ENCODE measurements around the gene BNIPL. TPM values are rescaled to one million over a fixed set of nuclear protein-coding genes. Genes with fewer than 3 reads are reported as not detected.
A peak's percentile ranks its signal among the peaks of the same experiment; 100 is the strongest.

The BNIPL gene
- total RNA-seq, 2 experiments from 2014 or later = 0.54 to 1.4 TPM

DNA sequence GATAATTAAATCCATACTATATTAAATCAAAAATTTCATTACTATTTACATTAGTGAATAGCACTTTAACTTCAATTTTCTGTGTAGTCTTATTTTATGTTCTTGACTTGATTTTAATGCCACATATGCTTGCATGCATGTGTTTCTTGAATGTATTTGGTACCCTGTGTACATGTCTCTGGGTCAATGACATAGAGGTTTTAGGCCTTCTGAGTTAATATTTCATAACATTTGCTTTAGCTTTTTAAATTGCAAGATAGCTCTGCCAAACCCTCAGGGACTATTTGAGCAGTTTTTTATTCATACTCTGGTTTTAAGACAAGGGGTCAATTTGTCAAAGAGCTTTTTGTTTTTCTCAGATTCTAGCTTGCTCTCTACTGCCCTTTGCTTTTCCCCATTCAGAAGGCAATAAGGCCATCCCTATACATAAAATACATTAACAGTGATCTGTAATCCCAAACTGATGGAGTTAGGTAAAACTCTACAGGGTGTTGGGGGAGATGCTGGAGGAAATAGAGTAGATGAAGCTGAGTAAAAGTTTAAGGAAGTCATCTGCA lies 28.8 kb downstream of the BNIPL start:
- no peak for ATAC-seq
- Mint-ChIP-seq H3K27me3 (no peaks in the 10 kb centered on the region), H3K27ac (no peak overlapping the region), H3K36me3 (ENCODE audit: low read depth) (peaks cover 6% of the 10 kb centered on the region), H3K4me1 (ENCODE audit: low read depth) (peaks cover 32% of the 10 kb centered on the region), H3K4me3 (no peak overlapping the region), H3K9me3 (no peaks in the 10 kb centered on the region)
- CTCF ChIA-PET = interaction anchor here (0.8 to 2.5 kb wide), 4 partner anchors 14 to 91 kb away, joined by 3 to 6 read pairs (median 4); partner anchors contain the start of gene TNFAIP8L2
- POLR2A ChIA-PET = interaction anchor here (0.7 to 1.2 kb wide), 2 partner anchors 15 to 93 kb away, joined by 3 to 4 read pairs; no protein-coding TSS in a partner anchor
- TF ChIP-seq, protein P1, sequence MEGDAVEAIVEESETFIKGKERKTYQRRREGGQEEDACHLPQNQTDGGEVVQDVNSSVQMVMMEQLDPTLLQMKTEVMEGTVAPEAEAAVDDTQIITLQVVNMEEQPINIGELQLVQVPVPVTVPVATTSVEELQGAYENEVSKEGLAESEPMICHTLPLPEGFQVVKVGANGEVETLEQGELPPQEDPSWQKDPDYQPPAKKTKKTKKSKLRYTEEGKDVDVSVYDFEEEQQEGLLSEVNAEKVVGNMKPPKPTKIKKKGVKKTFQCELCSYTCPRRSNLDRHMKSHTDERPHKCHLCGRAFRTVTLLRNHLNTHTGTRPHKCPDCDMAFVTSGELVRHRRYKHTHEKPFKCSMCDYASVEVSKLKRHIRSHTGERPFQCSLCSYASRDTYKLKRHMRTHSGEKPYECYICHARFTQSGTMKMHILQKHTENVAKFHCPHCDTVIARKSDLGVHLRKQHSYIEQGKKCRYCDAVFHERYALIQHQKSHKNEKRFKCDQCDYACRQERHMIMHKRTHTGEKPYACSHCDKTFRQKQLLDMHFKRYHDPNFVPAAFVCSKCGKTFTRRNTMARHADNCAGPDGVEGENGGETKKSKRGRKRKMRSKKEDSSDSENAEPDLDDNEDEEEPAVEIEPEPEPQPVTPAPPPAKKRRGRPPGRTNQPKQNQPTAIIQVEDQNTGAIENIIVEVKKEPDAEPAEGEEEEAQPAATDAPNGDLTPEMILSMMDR (IDR thresholded peaks at IDR 0.05) = no peak
- intact Hi-C loops (cut with micrococcal nuclease) = no loop called here
- DNase-seq = no peak

DNA sequence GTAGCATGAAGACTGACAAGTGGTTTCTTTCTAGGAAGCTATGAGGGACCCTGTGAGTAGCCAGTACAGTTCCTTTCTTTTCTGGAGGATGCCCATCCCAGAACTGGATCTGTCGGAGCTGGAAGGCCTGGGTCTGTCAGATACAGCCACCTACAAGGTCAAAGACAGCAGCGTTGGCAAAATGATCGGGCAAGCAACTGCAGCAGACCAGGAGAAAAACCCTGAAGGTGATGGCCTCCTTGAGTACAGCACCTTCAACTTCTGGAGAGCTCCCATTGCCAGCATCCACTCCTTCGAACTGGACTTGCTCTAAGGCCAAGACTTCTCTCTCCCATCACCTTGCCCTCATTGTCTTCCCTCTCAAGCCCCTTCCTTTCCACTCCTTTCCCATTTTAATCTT lies 30.8 kb downstream of the BNIPL start:
- ATAC-seq = no peak
- ChIA-PET CTCF (interaction anchor here (1.2 to 1.7 kb wide), 3 partner anchors 9 to 89 kb away, joined by 3 to 6 read pairs (median 4); partner anchors contain the start of gene TNFAIP8L2), POLR2A (interaction anchor here (0.9 to 1.5 kb wide), 4 partner anchors 8 to 121 kb away, joined by 3 to 7 read pairs (median 4); partner anchors contain the start of genes C1orf56, CDC42SE1 and MLLT11)
- no peak overlapping the region for H3K27ac Mint-ChIP-seq
- H3K4me3 Mint-ChIP-seq = no peak overlapping the region
- no peak for DNase-seq
- peaks cover 9% of the 10 kb centered on the region for H3K36me3 Mint-ChIP-seq (ENCODE audit: low read depth)
- intact Hi-C loops (cut with micrococcal nuclease) = no loop called here
- no peaks in the 10 kb centered on the region for H3K9me3 Mint-ChIP-seq
- TF ChIP-seq, protein P1 (IDR thresholded peaks at IDR 0.05) = no peak
- no peaks in the 10 kb centered on the region for H3K27me3 Mint-ChIP-seq
- peaks cover 21% of the 10 kb centered on the region for H3K4me1 Mint-ChIP-seq (ENCODE audit: low read depth)

DNA sequence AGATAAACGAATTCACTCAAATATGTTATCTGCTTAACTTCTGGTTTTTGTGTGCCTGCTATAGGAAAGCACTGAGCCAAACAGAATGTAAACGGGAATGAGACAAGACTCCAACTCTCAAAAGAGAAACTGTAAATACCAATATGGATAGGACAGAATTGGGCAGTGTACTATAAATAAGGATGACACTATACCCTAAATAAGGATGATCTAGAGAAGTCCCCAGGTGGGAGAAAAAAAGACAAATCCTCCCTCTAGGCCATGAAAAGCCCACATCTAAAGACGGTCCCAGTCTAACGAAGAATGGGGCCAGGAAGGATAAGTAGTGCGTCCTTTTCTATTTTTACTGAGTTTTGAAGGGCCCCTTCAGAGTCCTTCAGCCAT lies 32.7 kb downstream of the BNIPL start:
- DNase-seq (no peak), ATAC-seq (no peak)
- H3K9me3 Mint-ChIP-seq = no peaks in the 10 kb centered on the region
- ChIA-PET POLR2A (no interaction called here), CTCF (interaction anchor here (1.3 to 4.3 kb wide), 2 partner anchors 11 to 70 kb away, joined by 3 to 40 read pairs; partner anchors contain the start of genes CDC42SE1 and MLLT11)
- peak overlapping the region; percentile 99 for H3K4me3 Mint-ChIP-seq
- H3K4me1 Mint-ChIP-seq (ENCODE audit: low read depth) = peaks cover 17% of the 10 kb centered on the region
- H3K36me3 Mint-ChIP-seq (ENCODE audit: low read depth) = peaks cover 13% of the 10 kb centered on the region
- H3K27ac Mint-ChIP-seq = peak overlapping the region; percentile 100
- TF ChIP-seq, protein P1 (IDR thresholded peaks at IDR 0.05) = no peak
- no peaks in the 10 kb centered on the region for H3K27me3 Mint-ChIP-seq
- intact Hi-C loops (cut with micrococcal nuclease) = no loop called here

DNA sequence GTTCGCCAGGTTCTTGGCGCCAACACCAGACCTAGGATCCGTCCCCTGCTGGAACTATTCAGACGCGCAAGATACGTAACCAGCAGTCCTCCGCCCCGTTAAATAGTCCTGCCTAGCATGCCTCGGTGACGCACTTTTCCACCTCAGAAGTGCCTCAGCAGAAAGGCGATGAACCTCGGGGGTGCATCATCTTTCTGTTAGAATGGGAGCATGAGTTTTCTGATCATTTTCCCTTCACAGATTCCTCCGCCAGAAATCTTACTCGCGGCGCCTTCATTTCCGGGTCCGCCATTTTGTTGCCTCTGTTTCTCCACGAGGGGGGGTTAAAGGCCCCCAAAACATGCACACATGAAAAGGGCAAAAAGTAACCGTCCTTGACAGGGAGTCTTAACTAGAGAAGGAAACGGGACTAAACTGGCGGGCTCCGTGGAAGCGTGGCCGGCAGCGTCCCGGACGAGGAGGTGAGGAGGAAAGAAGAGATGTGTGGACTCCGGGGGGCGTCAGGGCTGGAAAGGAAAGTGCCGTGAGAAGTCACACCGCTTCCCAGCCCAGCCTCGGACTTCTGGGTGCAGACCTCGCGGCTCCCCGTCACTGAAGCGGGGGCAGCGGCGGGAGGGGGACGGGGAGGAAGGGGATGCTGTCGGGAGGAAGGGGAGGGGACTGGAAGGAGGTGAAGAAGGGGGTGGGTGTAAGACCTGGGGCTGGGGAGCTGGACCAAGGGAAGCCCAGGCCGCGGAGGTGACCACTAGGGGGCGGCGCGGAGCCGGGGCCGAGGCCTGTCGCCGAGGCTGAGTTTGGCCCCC lies 34.3 kb downstream of the BNIPL start, which contains the start of gene GABPB2:
Gene GABPB2, plus strand, starts transcription at position 288 of the 803 bp plus-strand sequence. CDS start 17,429 bp downstream, outside the sequence.
- TF ChIP-seq, protein P1 (IDR thresholded peaks at IDR 0.05) = peak; percentile 90
- peak; percentile 90 for DNase-seq
- CTCF ChIA-PET = interaction anchor here (0.6 to 4.3 kb wide), 11 partner anchors 8 to 87 kb away, joined by 3 to 40 read pairs (median 4); partner anchors contain the start of genes CDC42SE1, MINDY1, MLLT11 and TNFAIP8L2
- Mint-ChIP-seq H3K4me3 (peak within 1 kb of the TSS; percentile 99), H3K36me3 (ENCODE audit: low read depth) (peaks cover 19% of the 10 kb centered on the region), H3K27me3 (no peaks in the 10 kb centered on the region), H3K9me3 (no peaks in the 10 kb centered on the region), H3K27ac (peak within 1 kb of the TSS; percentile 100), H3K4me1 (ENCODE audit: low read depth) (peaks cover 17% of the 10 kb centered on the region)
- intact Hi-C loops (cut with micrococcal nuclease) = no loop called here
- ATAC-seq = peak; percentile 87
- POLR2A ChIA-PET = interaction anchor here (0.5 to 3.7 kb wide), 12 partner anchors 8 to 129 kb away, joined by 3 to 40 read pairs (median 5); partner anchors contain the start of genes CDC42SE1, MLLT11 and TNFAIP8L2

Data from activated CD8-positive, alpha-beta T cell treated with anti-CD3 and anti-CD28 coated beads for 36 hours (primary cell).